Measurements from ENCODE around the gene GALNS. TPM values are rescaled to one million over a fixed set of nuclear protein-coding genes. Genes with fewer than 3 reads are reported as not detected.

GALNS gene
- total and polyA plus RNA-seq, 2 donors (not counting 1 experiment from before 2014, with no cell fraction given): 45.5 to 68.4 TPM

DNA sequence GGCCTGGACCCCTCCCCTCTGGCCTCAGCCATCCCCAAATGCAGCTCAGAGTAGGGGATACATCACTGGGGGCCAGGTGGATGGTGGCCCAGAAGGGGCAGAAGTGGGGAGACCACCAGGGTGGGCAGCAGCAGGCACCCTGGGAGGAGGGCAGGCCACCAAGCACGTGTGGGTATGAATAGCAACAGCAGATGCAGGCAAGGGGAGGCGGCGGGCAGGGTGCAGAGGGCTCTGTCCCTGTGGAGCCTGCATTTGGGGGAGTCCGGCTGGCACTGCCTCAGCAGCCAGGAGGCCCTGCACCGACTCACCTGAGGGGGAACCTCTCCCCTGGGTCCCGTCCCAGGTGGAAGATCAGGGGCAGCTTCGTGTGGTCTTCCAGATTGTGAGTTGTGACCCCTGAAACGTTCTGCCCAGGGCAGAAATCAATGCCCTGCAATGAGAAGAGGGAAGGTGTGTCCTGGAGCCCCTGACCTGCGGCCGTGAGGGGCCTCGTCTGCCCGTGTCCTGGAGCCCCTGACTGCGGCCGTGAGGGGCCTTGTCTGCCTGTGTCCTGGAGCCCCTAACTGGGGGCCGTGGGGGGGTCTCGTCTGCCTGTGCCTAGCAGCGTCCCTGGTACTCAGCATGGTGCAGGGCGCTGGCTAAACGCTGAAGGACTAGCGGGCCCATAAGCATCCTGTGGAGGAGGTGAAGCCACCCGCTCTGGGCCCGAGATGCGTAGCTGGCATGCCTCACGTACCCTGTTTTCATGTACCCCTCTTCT is 34.3 kb downstream of the GALNS start:
- no peaks in the 10 kb centered on the region for H3K27me3 Mint-ChIP-seq
- no peak overlapping the region for H3K4me2 ChIP-seq (replicated peaks; ENCODE audit: low read depth, low read length, poor library complexity, severe bottlenecking)
- no peaks in the 10 kb centered on the region for H4K20me1 ChIP-seq (ENCODE audit: control insufficient read depth, insufficient read depth, low read length, poor library complexity, severe bottlenecking)
- no peak overlapping the region for H3K4me3 Mint-ChIP-seq
- no peaks in the 10 kb centered on the region for H3K79me2 ChIP-seq (ENCODE audit: control insufficient read depth, insufficient read depth, low read length)
- ChIA-PET CTCF (no interaction called here), POLR2A (interaction anchor here (0.8 kb wide), 1 partner anchor 14 kb away, joined by 3 read pairs; no protein-coding TSS in a partner anchor)
- peaks cover 0 to 17% of the 10 kb centered on the region in 2 experiments for H3K36me3 ChIP-seq (replicated peaks in 1 of 2; ENCODE audit: control extremely low read depth in 1 of 2, control insufficient read depth in 1 of 2, extremely low read depth in 1 of 2, insufficient read depth in 2 of 2, low read length in 1 of 2)
- H3K27ac Mint-ChIP-seq: no peak overlapping the region
- intact Hi-C loops (cut with micrococcal nuclease): no loop called here
- WGBS (ENCODE audit: insufficient coverage): 94% methylated on average over 24 of the region's 24 CpGs
- no peaks in the 10 kb centered on the region for H3K4me1 Mint-ChIP-seq
- H3K9me3 ChIP-seq (ENCODE audit: control extremely low read depth in 1 of 3, control insufficient read depth in 2 of 3, insufficient read depth in 1 of 3, low read length in 2 of 3): no peaks in the 10 kb centered on the region
- no peak overlapping the region for H2AFZ ChIP-seq (ENCODE audit: insufficient read depth, low read depth, low read length, poor library complexity, severe bottlenecking)
- no peaks in the 10 kb centered on the region for H3K9me3 Mint-ChIP-seq (ENCODE audit: insufficient read depth)
- no peak for ATAC-seq (ENCODE audit: low read depth)
- no peak overlapping the region for H3K9ac ChIP-seq (ENCODE audit: low read length)
- no peak overlapping the region for H3K27ac ChIP-seq (ENCODE audit: low read length in 2 of 2)
- no peaks in the 10 kb centered on the region for H3K4me1 ChIP-seq (ENCODE audit: control insufficient read depth in 2 of 2, insufficient read depth in 2 of 2, low read length in 2 of 2)
- DNase-seq: no peak
- no peak for TF ChIP-seq EZH2 (IDR thresholded peaks at IDR 0.05; ENCODE audit: borderline replicate concordance, insufficient read depth, low read depth, low read length, poor library complexity, severe bottlenecking)
- TF ChIP-seq, protein P1, sequence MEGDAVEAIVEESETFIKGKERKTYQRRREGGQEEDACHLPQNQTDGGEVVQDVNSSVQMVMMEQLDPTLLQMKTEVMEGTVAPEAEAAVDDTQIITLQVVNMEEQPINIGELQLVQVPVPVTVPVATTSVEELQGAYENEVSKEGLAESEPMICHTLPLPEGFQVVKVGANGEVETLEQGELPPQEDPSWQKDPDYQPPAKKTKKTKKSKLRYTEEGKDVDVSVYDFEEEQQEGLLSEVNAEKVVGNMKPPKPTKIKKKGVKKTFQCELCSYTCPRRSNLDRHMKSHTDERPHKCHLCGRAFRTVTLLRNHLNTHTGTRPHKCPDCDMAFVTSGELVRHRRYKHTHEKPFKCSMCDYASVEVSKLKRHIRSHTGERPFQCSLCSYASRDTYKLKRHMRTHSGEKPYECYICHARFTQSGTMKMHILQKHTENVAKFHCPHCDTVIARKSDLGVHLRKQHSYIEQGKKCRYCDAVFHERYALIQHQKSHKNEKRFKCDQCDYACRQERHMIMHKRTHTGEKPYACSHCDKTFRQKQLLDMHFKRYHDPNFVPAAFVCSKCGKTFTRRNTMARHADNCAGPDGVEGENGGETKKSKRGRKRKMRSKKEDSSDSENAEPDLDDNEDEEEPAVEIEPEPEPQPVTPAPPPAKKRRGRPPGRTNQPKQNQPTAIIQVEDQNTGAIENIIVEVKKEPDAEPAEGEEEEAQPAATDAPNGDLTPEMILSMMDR (IDR thresholded peaks at IDR 0.05): no peak
- H3K27me3 ChIP-seq (replicated peaks in 1 of 4; ENCODE audit: control extremely low read depth in 1 of 4, control insufficient read depth in 3 of 4, insufficient read depth in 4 of 4, low read length in 3 of 4): no peaks in the 10 kb centered on the region
- H3K4me3 ChIP-seq (ENCODE audit: control extremely low read depth in 1 of 5, extremely low read depth in 1 of 5, insufficient read depth in 1 of 5, low read depth in 2 of 5, low read length in 4 of 5): no peak overlapping the region

DNA sequence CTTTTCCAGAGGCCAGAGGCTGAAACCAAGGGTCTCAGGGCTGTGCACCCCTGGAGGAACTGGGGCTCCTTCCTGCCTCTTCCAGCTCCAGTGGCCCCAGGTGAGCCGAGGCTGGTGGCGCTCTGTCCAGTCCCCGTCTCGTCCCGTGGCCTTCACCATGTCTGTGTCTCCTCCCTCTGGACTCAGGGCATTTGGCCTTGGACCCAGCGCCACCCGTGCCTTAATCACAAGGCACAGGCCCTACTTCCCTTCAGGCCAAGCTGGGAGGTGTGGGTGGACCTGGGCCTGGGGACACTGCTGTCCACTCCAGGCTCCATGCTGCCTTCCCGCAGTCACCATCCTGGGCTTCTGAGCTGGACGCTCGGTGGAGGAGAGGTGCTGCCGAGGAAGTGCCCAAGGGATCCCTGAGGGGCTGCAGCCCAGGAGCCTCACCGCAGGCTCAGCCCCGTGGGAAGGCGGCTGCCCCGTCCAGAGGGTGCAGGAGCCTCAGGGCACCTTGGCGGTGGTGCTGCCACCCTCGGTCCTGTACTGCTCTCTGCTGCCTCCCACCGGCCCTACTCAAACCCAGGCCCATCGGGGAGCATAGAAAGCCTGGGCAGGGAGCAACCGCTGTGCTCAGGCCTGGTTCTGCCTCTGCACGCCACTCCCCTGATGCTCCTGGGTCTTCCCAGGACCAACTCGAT is 35.4 kb downstream of the GALNS start:
- peaks cover 0 to 17% of the 10 kb centered on the region in 2 experiments for H3K36me3 ChIP-seq (replicated peaks in 1 of 2; ENCODE audit: control extremely low read depth in 1 of 2, control insufficient read depth in 1 of 2, extremely low read depth in 1 of 2, insufficient read depth in 2 of 2, low read length in 1 of 2)
- intact Hi-C loops (cut with micrococcal nuclease): no loop called here
- no peak for TF ChIP-seq EZH2 (IDR thresholded peaks at IDR 0.05; ENCODE audit: borderline replicate concordance, insufficient read depth, low read depth, low read length, poor library complexity, severe bottlenecking)
- TF ChIP-seq, protein P1 (IDR thresholded peaks at IDR 0.05): no peak
- Mint-ChIP-seq H3K27me3 (no peaks in the 10 kb centered on the region), H3K4me3 (no peak overlapping the region), H3K27ac (no peak overlapping the region), H3K9me3 (ENCODE audit: insufficient read depth) (no peaks in the 10 kb centered on the region), H3K4me1 (no peaks in the 10 kb centered on the region)
- no peak overlapping the region for H3K4me2 ChIP-seq (replicated peaks; ENCODE audit: low read depth, low read length, poor library complexity, severe bottlenecking)
- no peak overlapping the region for H3K9ac ChIP-seq (ENCODE audit: low read length)
- ATAC-seq (ENCODE audit: low read depth) (no peak), DNase-seq (no peak)
- no peak overlapping the region for H3K4me3 ChIP-seq (ENCODE audit: control extremely low read depth in 1 of 5, extremely low read depth in 1 of 5, insufficient read depth in 1 of 5, low read depth in 2 of 5, low read length in 4 of 5)
- H4K20me1 ChIP-seq (ENCODE audit: control insufficient read depth, insufficient read depth, low read length, poor library complexity, severe bottlenecking): no peaks in the 10 kb centered on the region
- WGBS (ENCODE audit: insufficient coverage): 98% methylated on average over 21 of the region's 22 CpGs
- H3K4me1 ChIP-seq (ENCODE audit: control insufficient read depth in 2 of 2, insufficient read depth in 2 of 2, low read length in 2 of 2): no peaks in the 10 kb centered on the region
- H3K9me3 ChIP-seq (ENCODE audit: control extremely low read depth in 1 of 3, control insufficient read depth in 2 of 3, insufficient read depth in 1 of 3, low read length in 2 of 3): no peaks in the 10 kb centered on the region
- ChIA-PET CTCF (no interaction called here), POLR2A (no interaction called here)
- H3K27me3 ChIP-seq (replicated peaks in 1 of 4; ENCODE audit: control extremely low read depth in 1 of 4, control insufficient read depth in 3 of 4, insufficient read depth in 4 of 4, low read length in 3 of 4): no peaks in the 10 kb centered on the region
- no peak overlapping the region for H3K27ac ChIP-seq (ENCODE audit: low read length in 2 of 2)
- no peak overlapping the region for H2AFZ ChIP-seq (ENCODE audit: insufficient read depth, low read depth, low read length, poor library complexity, severe bottlenecking)
- H3K79me2 ChIP-seq (ENCODE audit: control insufficient read depth, insufficient read depth, low read length): no peaks in the 10 kb centered on the region

Data from B cell (primary cell).